ENCODE results near the gene RNF145.
"Not testable (repeated sequence)": the region's sequence is repeated elsewhere in the genome, so short reads cannot be mapped to it uniquely, and the experiment has no call there.

The RNF145 gene, protein sequence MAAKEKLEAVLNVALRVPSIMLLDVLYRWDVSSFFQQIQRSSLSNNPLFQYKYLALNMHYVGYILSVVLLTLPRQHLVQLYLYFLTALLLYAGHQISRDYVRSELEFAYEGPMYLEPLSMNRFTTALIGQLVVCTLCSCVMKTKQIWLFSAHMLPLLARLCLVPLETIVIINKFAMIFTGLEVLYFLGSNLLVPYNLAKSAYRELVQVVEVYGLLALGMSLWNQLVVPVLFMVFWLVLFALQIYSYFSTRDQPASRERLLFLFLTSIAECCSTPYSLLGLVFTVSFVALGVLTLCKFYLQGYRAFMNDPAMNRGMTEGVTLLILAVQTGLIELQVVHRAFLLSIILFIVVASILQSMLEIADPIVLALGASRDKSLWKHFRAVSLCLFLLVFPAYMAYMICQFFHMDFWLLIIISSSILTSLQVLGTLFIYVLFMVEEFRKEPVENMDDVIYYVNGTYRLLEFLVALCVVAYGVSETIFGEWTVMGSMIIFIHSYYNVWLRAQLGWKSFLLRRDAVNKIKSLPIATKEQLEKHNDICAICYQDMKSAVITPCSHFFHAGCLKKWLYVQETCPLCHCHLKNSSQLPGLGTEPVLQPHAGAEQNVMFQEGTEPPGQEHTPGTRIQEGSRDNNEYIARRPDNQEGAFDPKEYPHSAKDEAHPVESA

DNA sequence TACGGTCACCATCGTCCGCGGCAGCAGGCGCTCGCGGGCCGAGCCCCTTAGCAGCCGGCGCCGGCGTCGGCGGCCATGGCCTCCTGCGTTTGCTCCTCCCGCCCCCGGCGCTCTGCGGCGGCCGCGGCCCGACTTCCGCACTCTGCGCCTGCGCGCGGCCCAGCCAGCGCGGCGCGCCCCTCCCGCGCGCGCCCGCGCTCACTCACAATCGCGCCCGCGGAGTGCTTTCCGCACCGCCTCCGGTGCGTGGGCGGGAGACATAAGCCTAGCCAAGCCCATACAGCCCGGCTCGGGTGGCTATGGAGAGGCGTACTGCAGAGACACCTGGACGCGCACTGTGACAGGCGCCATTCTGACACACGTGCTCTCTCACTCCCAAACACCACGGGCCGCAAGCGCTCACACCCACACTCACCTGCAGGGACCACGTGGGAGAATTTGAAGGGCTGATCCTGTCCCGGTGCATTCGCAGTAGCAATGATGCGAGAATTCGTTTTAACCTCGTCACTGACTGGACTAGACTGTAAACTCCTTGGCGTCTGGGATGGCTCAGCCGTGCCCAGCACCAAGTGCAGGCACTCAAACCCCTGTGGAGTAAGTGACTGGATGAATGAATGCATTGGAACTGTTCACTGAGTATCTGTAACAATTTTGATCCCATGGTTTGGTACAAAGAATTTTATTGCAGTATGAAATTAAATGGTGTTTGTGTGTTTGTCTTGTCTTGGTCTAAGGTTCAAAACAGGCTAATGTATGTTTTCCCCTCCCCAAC lies at the start of gene RNF145:
Gene RNF145 (minus strand): TSS at position 116 of the 772 bp plus-strand sequence. CDS start 5,936 bp downstream, outside the sequence.
- TF ChIP-seq POLR2A (IDR thresholded peaks at IDR 0.05; ENCODE audit: low read depth, low read length) = peak; percentile 76
- DNase-seq (ENCODE audit: insufficient read length, low spot score) = peak; percentile 71
- peak; percentile 76 for FAIRE-seq

DNA sequence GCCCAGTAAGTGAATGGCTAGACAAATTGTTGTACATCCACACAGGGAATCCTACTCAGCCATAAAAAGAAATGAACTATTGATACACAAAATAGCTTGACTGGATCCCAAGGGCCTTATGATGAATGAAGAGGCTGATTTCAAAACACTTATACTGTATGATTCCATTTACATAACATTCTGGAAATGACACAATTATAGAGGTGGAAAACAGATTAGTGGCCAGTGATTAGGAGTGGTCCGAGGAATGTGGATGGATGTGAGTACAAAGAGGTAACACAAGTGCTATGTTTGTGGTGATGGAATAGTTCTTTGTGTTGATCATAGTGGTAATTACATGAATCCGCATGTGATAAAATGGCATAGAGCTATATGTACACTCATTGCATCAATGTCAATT lies 49.0 kb upstream of the RNF145 start:
- DNase-seq (ENCODE audit: insufficient read length, low spot score) = no peak
- no peak for TF ChIP-seq POLR2A (IDR thresholded peaks at IDR 0.05; ENCODE audit: low read depth, low read length)
- no peak for FAIRE-seq

DNA sequence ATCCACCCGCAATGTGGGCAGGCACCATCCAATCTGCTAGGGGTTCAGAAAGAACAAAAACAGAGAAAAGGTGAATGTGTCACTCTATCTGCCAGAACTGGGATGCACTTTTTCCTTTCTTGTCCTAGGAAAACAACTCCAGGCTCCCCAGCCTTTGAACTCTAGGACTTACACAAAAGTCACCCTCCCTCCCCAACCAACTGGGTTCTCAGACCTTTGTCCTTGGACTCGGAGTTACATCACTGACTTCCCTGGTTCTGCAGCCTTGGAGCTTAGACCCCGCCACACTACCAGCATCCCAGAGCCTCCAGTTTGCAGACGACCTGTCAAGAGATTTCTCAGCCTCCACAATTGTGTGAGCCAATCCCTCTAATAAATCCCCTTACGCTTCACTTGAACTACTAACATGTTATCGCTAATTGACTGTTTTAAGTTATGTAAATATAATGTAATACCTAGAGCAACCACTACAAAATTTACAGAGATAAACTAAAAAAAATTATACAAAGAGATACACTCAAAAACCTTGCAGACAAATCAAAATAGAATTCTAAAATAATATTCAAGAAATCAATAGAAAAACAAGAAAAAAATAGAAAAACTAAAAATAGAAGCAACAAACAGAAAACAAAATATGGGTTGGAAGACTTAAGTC lies 48.4 kb upstream of the RNF145 start:
- TF ChIP-seq POLR2A (IDR thresholded peaks at IDR 0.05; ENCODE audit: low read depth, low read length) = no peak
- DNase-seq (ENCODE audit: insufficient read length, low spot score) (no peak), FAIRE-seq (no peak)

DNA sequence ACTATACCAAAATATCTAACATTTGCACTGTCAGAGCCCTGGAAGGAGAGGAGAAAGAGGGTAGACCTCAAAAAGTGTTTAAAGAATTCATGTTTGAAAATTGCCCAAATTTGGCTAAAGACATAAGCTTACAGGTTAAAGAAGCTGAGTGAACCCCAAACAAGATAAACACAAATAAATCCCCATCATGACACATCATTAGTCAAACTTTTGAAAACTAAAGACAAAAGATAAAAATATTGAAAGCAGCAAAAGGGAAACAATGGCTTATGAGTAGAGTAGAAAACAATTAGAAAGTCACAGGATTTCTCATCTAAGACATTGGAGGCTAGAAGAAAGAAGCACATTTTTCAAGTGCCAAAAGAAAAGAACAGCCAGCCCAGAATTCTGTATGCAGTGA lies 47.7 kb upstream of the RNF145 start:
- TF ChIP-seq POLR2A (IDR thresholded peaks at IDR 0.05; ENCODE audit: low read depth, low read length) = no peak
- DNase-seq (ENCODE audit: insufficient read length, low spot score) (no peak), FAIRE-seq (no peak)

DNA sequence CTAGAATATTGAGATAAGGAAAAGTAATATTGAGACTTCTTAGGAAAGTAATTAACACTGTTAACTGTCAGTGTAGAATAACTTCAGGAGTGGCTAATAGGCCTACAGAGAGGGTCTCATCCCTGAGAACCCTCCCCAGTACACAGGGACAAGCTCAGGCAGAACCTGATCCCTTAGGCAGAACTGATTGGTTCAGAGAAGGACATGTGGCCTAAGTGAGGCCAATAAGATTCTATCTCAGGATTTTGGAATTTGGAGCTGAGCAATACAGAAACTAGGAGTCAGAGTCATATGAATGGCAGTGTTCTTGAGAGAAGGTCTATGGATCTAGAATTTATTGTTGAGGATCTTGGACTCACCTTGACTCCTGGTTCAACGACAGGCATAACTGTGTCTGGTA lies 42.8 kb upstream of the RNF145 start:
- DNase-seq (ENCODE audit: insufficient read length, low spot score) (no peak), FAIRE-seq (no peak)
- no peak for TF ChIP-seq POLR2A (IDR thresholded peaks at IDR 0.05; ENCODE audit: low read depth, low read length)

DNA sequence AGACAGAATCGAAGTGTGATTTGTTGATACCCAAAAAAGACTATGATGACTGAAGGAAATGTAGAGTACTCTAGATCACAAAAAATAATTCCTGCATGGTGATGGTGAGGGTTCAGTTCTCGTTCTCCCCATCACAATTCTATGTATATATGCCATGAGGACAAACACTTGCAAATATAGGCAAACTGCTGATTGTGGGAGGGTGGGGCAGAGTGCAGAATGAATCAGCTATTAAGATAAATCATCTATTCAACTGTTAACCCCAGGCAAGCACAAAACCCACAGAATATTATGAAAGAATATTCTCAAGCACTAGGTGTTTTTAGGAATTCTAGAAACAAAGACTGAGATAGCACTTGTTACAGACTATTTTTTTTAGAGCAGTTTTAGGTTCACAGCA lies 39.8 kb upstream of the RNF145 start:
- no peak for TF ChIP-seq POLR2A (IDR thresholded peaks at IDR 0.05; ENCODE audit: low read depth, low read length)
- FAIRE-seq (no peak), DNase-seq (ENCODE audit: insufficient read length, low spot score) (no peak)

DNA sequence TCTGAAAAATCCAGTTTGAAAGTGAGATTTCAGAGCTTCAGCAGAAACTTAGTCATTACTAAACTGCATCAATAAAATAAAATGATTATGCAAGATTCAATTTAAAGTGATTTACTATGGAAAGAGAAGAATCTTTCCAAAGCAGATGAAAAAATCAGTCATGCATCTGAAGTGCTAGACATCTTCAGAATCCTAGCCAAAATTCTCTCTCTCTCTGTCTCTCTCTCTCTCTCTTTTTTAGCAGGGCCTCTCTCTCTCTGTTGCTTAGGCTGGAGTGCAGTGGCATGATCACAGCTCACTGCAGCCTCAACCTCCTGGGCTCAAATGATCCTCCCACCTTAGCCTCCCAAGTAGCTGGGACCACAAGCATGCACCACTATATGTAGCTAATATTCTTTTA lies 35.5 kb upstream of the RNF145 start:
- no peak for TF ChIP-seq POLR2A (IDR thresholded peaks at IDR 0.05; ENCODE audit: low read depth, low read length)
- FAIRE-seq (no peak), DNase-seq (ENCODE audit: insufficient read length, low spot score) (no peak)

DNA sequence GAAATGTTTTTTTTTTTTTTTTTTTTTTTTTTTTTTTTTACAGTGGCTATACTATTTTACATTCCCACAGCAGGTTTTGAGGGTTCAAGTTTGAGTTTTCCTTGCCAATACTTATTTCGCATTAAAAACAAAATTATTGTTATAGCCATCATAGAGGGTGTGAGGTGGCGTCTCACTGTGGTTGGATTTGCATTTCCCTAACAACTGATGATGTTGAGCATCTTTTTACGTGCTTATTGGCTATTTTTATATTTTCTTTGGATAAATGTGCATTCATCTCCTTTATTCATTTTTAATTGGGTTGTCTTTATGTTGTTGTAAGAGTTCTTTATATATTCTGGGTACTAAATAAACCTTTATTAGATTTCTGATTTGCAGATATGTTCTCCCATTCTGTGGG lies 34.8 kb upstream of the RNF145 start:
- FAIRE-seq (no peak), DNase-seq (ENCODE audit: insufficient read length, low spot score) (no peak)
- TF ChIP-seq POLR2A (IDR thresholded peaks at IDR 0.05; ENCODE audit: low read depth, low read length) = no peak

DNA sequence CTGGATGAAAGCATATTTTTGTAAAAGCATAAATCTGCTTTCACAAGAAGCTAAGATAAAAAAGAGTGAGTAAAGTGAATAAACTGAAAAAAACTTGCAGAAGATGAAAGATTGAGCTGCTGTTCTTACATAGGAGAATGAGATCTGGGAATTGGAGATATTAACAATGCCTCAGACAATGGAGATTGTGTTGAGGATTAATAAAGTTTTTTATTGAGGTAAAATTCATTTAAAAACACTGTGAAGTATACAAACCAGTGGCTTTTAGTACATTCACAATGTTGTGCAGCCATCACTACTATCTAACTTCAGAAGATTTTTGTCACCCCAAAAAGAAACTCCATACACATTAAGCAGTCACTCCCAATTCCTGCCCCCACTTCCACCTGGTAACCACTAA lies 34.0 kb upstream of the RNF145 start:
- DNase-seq (ENCODE audit: insufficient read length, low spot score) (no peak), FAIRE-seq (no peak)
- no peak for TF ChIP-seq POLR2A (IDR thresholded peaks at IDR 0.05; ENCODE audit: low read depth, low read length)

DNA sequence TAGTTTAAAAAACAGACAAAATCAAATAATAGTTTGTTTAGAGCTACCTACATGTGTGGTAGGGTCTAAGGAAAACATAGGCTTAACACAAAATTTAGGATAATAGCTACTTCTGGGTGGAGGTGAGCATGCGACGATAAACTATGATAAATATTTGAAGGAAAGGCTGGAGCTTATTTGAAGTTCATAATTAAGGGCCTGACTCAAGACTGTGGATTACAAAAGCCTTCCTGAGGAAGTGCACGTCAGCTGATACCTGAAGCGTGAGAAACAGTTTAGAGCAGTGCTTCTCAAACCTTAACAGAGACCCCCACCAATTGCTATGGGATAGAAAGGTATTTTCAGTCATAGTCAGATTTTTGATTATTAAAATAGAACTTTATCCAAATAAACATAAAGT lies 33.3 kb upstream of the RNF145 start:
- TF ChIP-seq POLR2A (IDR thresholded peaks at IDR 0.05; ENCODE audit: low read depth, low read length) = no peak
- no peak for FAIRE-seq

DNA sequence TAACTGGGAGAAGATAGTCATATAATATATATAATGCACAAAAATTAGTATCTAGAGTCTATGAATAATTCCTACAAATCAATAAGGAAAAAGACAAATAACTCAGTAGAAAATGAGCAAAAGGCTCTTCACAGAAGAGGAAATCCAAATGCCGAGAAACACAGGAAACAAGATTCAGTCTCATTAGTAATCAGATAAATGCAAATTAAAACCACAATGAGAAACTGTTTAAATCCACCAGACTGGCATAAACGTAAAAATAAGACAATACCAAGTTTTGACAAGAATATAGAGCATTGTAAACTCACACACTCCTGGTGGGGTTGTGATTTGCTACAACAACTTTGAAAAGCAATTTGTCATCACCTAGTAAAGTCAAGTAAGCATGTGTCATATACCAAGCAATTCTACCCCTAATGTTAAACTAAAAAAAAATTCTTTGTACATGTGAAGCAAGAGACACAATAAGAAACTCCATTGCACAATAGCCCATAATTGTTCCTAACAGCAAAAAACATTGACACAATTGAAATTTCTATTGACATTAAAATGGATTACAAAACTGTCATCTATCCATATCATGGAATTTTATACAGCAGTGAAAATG lies 32.7 kb upstream of the RNF145 start:
- DNase-seq (ENCODE audit: insufficient read length, low spot score) = no peak

More for the DNA sequence above, 33.3 kb upstream of the RNF145 start:
- no peak for DNase-seq (ENCODE audit: insufficient read length, low spot score)

DNA sequence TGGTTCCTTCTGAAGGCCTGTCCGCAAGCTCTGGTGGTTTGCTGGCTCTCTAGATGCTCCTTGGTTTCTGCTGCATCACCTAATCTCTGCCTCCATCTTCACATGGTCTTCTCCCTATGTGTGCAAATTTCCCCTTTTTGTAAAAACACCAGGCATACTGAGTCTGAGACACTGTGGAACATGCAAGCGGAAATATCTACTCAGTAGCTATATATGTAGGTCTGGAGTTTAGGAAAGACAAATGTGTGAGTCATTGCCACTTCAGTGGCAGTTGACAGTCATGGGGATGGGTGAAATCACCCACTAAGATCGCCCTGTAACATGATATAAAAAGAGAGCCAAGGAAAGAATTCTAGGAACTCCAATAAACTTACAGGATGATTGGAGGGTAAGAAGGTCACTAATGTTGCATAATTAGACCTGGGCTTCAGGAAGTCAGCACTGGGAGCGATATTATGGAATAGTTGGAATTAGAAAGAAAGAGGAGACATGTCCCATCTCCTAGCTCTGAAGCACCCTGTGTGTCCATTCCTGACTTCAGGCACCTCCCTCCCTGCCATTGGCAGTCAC lies 31.0 kb upstream of the RNF145 start:
- FAIRE-seq (peak; percentile 83), DNase-seq (ENCODE audit: insufficient read length, low spot score) (peak; percentile 38)
- TF ChIP-seq POLR2A (IDR thresholded peaks at IDR 0.05; ENCODE audit: low read depth, low read length) = no peak

More for the DNA sequence above, 32.7 kb upstream of the RNF145 start:
- no peak for TF ChIP-seq POLR2A (IDR thresholded peaks at IDR 0.05; ENCODE audit: low read depth, low read length)
- no peak for FAIRE-seq

DNA sequence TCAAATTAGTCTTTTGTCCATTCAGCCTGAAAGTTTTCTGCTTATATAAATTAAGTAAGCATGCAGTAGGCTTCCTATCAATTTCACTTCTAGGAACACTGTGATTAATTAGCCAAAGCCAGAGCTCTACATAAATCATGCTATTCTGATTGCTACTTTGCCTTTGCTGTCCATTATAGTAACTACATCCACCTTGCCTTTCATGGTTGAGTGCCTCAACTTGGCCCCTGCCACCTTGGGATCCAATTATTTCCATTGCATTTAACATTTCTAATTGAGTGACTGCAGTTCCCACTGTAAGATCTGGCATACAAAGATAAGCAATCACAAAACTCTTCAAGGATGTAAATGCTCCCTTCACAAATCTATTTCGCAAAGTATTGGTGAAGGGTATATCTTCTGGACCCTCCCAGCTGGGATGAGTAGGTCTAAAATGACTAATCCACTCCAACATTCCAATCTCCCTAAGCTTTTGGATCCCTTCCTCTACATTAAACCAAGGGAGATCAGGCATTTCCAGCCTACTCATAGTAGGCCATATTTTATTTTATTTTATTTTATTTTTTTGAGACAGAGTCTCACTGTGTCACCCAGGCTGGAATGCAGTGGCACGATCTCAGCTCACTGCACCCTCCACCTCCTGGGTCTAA lies 26.6 kb upstream of the RNF145 start:
- DNase-seq (ENCODE audit: insufficient read length, low spot score); FAIRE-seq: not testable (repeated sequence)
